CD4-positive, alpha-beta T cell treated with Interferon alpha-2 for 1 hour (primary cell): ENCODE results near the gene RAP1GAP2.

Experiments used
- DNase-seq, 2 donors: peaks; one replicate each; pipeline ENCODE4 v3.0.0-alpha.2; 2020 to 2022

Gene RAP1GAP2

GRCh38 chr17:2952174-2952845 lies 156.1 kb downstream of the RAP1GAP2 start:
- DNase-seq = no peak

GRCh38 chr17:2954898-2955445 lies 158.7 kb downstream of the RAP1GAP2 start:
- peak in 1 of 2 donors; percentile 13 for DNase-seq

GRCh38 chr17:2955931-2956582 lies 159.8 kb downstream of the RAP1GAP2 start:
- DNase-seq = no peak

GRCh38 chr17:2957631-2958286 lies 161.5 kb downstream of the RAP1GAP2 start:
- DNase-seq = no peak

GRCh38 chr17:2958706-2959222 lies 162.5 kb downstream of the RAP1GAP2 start:
- no peak for DNase-seq

GRCh38 chr17:2959371-2960130 lies 163.3 kb downstream of the RAP1GAP2 start:
- no peak for DNase-seq

GRCh38 chr17:2961446-2961845 lies 165.2 kb downstream of the RAP1GAP2 start:
- DNase-seq = no peak

GRCh38 chr17:2962236-2962635 lies 166.0 kb downstream of the RAP1GAP2 start:
- no peak for DNase-seq

GRCh38 chr17:2962729-2963128 lies 166.5 kb downstream of the RAP1GAP2 start:
- DNase-seq = no peak

- DNase-seq = no peak
Measured at GRCh38 chr17:2963332-2964027, 167.2 kb downstream of the RAP1GAP2 start.

GRCh38 chr17:2964028-2964356 lies 167.8 kb downstream of the RAP1GAP2 start:
- DNase-seq = no peak

- DNase-seq = no peak
Measured at GRCh38 chr17:2964370-2964769, 168.1 kb downstream of the RAP1GAP2 start.

- DNase-seq = no peak
Measured at GRCh38 chr17:2964831-2965230, 168.6 kb downstream of the RAP1GAP2 start.

GRCh38 chr17:2965621-2966595 lies 169.7 kb downstream of the RAP1GAP2 start:
- DNase-seq = no peak

- no peak for DNase-seq
Measured at GRCh38 chr17:2967515-2967914, 171.3 kb downstream of the RAP1GAP2 start.

GRCh38 chr17:2971851-2972250 lies 175.6 kb downstream of the RAP1GAP2 start:
- DNase-seq = no peak

- DNase-seq = no peak
Measured at GRCh38 chr17:2972749-2973148, 176.5 kb downstream of the RAP1GAP2 start.

- no peak for DNase-seq
Measured at GRCh38 chr17:2974347-2974746, 178.1 kb downstream of the RAP1GAP2 start.

GRCh38 chr17:2975469-2975958 lies 179.3 kb downstream of the RAP1GAP2 start:
- DNase-seq = no peak

- DNase-seq = no peak
Measured at GRCh38 chr17:2977157-2977556, 180.9 kb downstream of the RAP1GAP2 start.

GRCh38 chr17:2978116-2978515 lies 181.9 kb downstream of the RAP1GAP2 start:
- no peak for DNase-seq
